Panc1 (cell line): ENCODE results near the gene ACOT2. TPM values are rescaled to one million over a fixed set of nuclear protein-coding genes. Genes with fewer than 3 reads are reported as not detected.
"Not testable (repeated sequence)": the region's sequence is repeated elsewhere in the genome, so short reads cannot be mapped to it uniquely, and the experiment has no call there.

Experiments used
- ATAC-seq: fragments of 200-7000 bp; cut with Tn5 transposase; 2 replicates; pipeline ENCODE4 v1.9.1; 2020; ENCODE audit warnings: mild to moderate bottlenecking, moderate library complexity
- BruUV-seq: library from RNA; stranded (reverse); fragments of 400-500 nt; replicated peaks from 2 replicates; lab custom pipeline; 2021; lab: Mats Ljungman, UMichigan
- CTCF ChIA-PET: fragments of 300-600 bp; sonication (Branson Sonifier 250); formaldehyde crosslinking; loops from one replicate; lab custom pipeline; 2022; ENCODE audit warnings: antibody characterized with exemption; lab: Charles Lee
- POLR2A ChIA-PET: fragments of 300-600 bp; sonication (Branson Sonifier 250); formaldehyde crosslinking; loops from one replicate; lab custom pipeline; 2022; ENCODE audit warnings: antibody characterized with exemption; lab: Charles Lee
- DNase-seq: peaks from one replicate; pipeline ENCODE4 v3.0.0-alpha.2; 2010; ENCODE audit warnings: low read depth, low spot score
- H3K27ac ChIP-seq: 2 replicates; pipeline ENCODE4 v1.5.1; 2011; ENCODE audit warnings: mild to moderate bottlenecking, low read length, inconsistent platforms
- H3K27me3 ChIP-seq: fragments of 200-500 bp; sonication (Bioruptor generic); 2 replicates; pipeline ENCODE4 v1.6.0; 2014; ENCODE audit warnings: low read length, inconsistent platforms; ENCODE audit not compliant: control insufficient read depth, insufficient read depth
- H3K36me3 ChIP-seq: fragments of 200-500 bp; sonication (Bioruptor generic); 2 replicates; pipeline ENCODE4 v1.5.1; 2014; ENCODE audit warnings: inconsistent platforms, mild to moderate bottlenecking, low read length, moderate library complexity; ENCODE audit not compliant: control insufficient read depth, insufficient read depth
- H3K4me1 ChIP-seq: 2 replicates; pipeline ENCODE4 v1.5.1; 2011; ENCODE audit warnings: inconsistent platforms, mild to moderate bottlenecking, low read length, moderate library complexity; ENCODE audit not compliant: control insufficient read depth, insufficient read depth
- H3K4me3 ChIP-seq, 2 experiments: 2 replicates each; pipeline ENCODE4 v1.5.1; 2011 to 2012; ENCODE audit warnings: low read depth in 2 of 2, low read length in 2 of 2, mild to moderate bottlenecking in 2 of 2, inconsistent platforms in 1 of 2, moderate library complexity in 1 of 2
- H3K9me3 ChIP-seq: fragments of 200-500 bp; sonication (Bioruptor generic); 2 replicates; pipeline ENCODE4 v1.5.1; 2014; ENCODE audit warnings: low read depth, mild to moderate bottlenecking, inconsistent platforms, low read length, moderate library complexity; ENCODE audit not compliant: control insufficient read depth, insufficient read depth
- POLR2AphosphoS5 ChIP-seq: IDR thresholded peaks from 2 replicates; pipeline ENCODE4 v1.6.1; 2012; ENCODE audit warnings: mild to moderate bottlenecking, low read depth, low read length, moderate library complexity
- SIN3A ChIP-seq: IDR thresholded peaks from 2 replicates; pipeline ENCODE4 v1.6.1; 2012; ENCODE audit warnings: low read depth, mild to moderate bottlenecking, low read length, moderate library complexity, borderline replicate concordance; ENCODE audit not compliant: insufficient read depth
- TCF7L2 ChIP-seq: IDR thresholded peaks from 2 replicates; pipeline ENCODE4 v1.6.1; 2011; ENCODE audit warnings: mild to moderate bottlenecking, low read depth, low read length, inconsistent platforms
- in situ Hi-C: cut with HindIII; loops from 2 replicates; pipeline ENCODE4 v1.10.0; 2016; ENCODE audit warnings: low sequenced_read_pairs, low pct_unique_long_range_greater_than_20kb
- intact Hi-C: fragments of 100-400 bp; cut with micrococcal nuclease; formaldehyde crosslinking; loops from one replicate; pipeline ENCODE4 v1.10.0; 2022; ENCODE audit not compliant: unreplicated experiment
- total RNA-seq: library from RNA; stranded (reverse); gene quantifications from one replicate; pipeline ENCODE4 v1.2.1, GENCODE V29; 2021; ENCODE audit not compliant: unreplicated experiment
- TF ChIP-seq, protein P1 (sequence below): fragments of 450-650 bp; IDR thresholded peaks from 2 replicates; pipeline ENCODE4 v1.5.1; 2017; ENCODE audit warnings: mild to moderate bottlenecking
- TF ChIP-seq, protein P2 (sequence below), 2 experiments: IDR thresholded peaks; 2 replicates each; pipeline ENCODE4 v1.6.1; 2011 to 2012; ENCODE audit warnings: low read depth in 2 of 2, control low read depth in 1 of 2, low read length in 1 of 2, mild to moderate bottlenecking in 1 of 2, moderate library complexity in 1 of 2; ENCODE audit not compliant: insufficient read depth in 1 of 2

The ACOT2 gene
- total RNA-seq, 1 experiment from 2014 or later: 24.9 TPM

DNA sequence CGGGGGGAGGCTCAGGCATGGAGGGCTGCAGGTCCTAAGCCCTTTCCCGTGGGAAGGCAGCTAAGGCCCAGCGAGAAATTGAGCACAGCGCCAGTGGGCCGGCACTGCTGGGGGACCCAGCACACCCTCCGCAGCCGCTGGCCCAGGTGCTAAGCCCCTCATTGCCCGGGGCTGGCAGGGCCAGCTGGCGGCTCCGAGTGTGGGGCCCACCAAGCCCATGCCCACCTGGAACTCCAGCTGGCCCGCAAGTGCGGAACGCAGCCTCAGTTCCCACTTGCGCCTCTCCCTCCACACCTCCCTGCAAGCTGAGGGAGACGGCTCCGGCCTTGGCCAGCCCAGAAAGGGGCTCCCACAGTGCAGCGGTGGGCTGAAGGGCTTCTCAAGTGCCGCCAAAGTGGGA, 2.6 kb upstream of the ACOT2 start:
- CTCF ChIA-PET, H3K9me3 ChIP-seq, ATAC-seq, POLR2A ChIA-PET, H3K4me1 ChIP-seq, H3K27me3 ChIP-seq, H3K36me3 ChIP-seq, H3K4me3 ChIP-seq, BruUV-seq, intact Hi-C loops, DNase-seq, H3K27ac ChIP-seq, in situ Hi-C loops: not testable (repeated sequence)

DNA sequence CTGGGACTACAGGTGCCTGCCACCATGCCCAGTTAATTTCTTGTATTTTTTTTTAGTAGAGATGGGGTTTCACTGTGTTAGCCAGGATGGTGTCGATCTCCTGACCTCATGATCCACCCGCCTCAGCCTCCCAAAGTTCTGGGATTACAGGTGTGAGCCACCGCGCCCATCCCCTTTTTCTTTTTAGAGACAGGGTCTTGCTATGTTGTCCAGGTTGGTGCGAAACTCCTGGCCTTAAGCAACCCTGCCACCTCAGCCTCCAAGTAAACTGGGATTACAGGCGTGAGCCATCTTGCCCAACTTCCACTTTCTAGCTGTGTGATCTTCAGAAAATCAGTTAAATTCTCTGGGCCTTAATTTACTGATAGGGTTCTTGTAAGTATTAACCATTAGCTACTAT, 2.1 kb upstream of the ACOT2 start:
- H3K27me3 ChIP-seq, CTCF ChIA-PET, in situ Hi-C loops, BruUV-seq, H3K4me3 ChIP-seq, H3K4me1 ChIP-seq, H3K27ac ChIP-seq, intact Hi-C loops, ATAC-seq, H3K36me3 ChIP-seq, H3K9me3 ChIP-seq, DNase-seq: not testable (repeated sequence)
- POLR2A ChIA-PET: interaction anchor here (0.6 kb wide), 1 partner anchor 664 kb away, joined by 3 read pairs; no protein-coding TSS in a partner anchor

DNA sequence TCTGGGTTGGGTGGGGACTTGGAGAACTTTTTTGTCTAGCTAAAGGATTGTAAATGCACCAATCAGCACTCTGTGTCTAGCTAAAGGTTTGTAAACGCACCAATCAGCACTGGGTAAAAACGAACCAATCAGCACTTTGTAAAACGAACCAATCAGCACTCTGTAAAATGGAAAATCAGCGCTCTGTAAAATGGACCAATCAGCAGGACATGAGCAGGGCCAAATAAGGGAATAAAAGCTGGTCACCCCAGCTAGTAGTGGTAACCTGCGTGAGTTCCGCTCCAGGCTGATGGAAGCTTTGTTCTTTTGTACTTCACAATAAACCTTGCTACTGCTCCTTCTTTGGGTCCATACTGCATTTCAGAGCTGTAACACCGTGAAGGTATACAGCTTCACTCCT, 1.7 kb upstream of the ACOT2 start:
- in situ Hi-C loops: no loop called here
- BruUV-seq: no TSS peak
- Histone ChIP-seq H3K4me1 (peaks cover 4% of the 10 kb centered on the region; the same call in 1 of the 2 replicates), H3K27me3 (no peaks in the 10 kb centered on the region), H3K9me3 (no peaks in the 10 kb centered on the region), H3K4me3 (no peak overlapping the region), H3K27ac (peak overlapping the region; percentile 88; the same call in 1 of the 2 replicates), H3K36me3 (no peaks in the 10 kb centered on the region)
- TF ChIP-seq SIN3A: no peak
- TF ChIP-seq, protein P1, sequence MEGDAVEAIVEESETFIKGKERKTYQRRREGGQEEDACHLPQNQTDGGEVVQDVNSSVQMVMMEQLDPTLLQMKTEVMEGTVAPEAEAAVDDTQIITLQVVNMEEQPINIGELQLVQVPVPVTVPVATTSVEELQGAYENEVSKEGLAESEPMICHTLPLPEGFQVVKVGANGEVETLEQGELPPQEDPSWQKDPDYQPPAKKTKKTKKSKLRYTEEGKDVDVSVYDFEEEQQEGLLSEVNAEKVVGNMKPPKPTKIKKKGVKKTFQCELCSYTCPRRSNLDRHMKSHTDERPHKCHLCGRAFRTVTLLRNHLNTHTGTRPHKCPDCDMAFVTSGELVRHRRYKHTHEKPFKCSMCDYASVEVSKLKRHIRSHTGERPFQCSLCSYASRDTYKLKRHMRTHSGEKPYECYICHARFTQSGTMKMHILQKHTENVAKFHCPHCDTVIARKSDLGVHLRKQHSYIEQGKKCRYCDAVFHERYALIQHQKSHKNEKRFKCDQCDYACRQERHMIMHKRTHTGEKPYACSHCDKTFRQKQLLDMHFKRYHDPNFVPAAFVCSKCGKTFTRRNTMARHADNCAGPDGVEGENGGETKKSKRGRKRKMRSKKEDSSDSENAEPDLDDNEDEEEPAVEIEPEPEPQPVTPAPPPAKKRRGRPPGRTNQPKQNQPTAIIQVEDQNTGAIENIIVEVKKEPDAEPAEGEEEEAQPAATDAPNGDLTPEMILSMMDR: no peak
- TF ChIP-seq, protein P2, sequence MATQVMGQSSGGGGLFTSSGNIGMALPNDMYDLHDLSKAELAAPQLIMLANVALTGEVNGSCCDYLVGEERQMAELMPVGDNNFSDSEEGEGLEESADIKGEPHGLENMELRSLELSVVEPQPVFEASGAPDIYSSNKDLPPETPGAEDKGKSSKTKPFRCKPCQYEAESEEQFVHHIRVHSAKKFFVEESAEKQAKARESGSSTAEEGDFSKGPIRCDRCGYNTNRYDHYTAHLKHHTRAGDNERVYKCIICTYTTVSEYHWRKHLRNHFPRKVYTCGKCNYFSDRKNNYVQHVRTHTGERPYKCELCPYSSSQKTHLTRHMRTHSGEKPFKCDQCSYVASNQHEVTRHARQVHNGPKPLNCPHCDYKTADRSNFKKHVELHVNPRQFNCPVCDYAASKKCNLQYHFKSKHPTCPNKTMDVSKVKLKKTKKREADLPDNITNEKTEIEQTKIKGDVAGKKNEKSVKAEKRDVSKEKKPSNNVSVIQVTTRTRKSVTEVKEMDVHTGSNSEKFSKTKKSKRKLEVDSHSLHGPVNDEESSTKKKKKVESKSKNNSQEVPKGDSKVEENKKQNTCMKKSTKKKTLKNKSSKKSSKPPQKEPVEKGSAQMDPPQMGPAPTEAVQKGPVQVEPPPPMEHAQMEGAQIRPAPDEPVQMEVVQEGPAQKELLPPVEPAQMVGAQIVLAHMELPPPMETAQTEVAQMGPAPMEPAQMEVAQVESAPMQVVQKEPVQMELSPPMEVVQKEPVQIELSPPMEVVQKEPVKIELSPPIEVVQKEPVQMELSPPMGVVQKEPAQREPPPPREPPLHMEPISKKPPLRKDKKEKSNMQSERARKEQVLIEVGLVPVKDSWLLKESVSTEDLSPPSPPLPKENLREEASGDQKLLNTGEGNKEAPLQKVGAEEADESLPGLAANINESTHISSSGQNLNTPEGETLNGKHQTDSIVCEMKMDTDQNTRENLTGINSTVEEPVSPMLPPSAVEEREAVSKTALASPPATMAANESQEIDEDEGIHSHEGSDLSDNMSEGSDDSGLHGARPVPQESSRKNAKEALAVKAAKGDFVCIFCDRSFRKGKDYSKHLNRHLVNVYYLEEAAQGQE (IDR thresholded peaks at IDR 0.05; ENCODE audit: insufficient read depth in 1 of 2, low read depth in 2 of 2, low read length in 1 of 2): no peak
- no peak for TF ChIP-seq TCF7L2
- TF ChIP-seq POLR2AphosphoS5: no peak
- DNase-seq: no peak
- no peak for ATAC-seq
- CTCF ChIA-PET: no interaction called here
- intact Hi-C loops: no loop called here
- POLR2A ChIA-PET: interaction anchor here (0.6 kb wide), 1 partner anchor 664 kb away, joined by 3 read pairs; no protein-coding TSS in a partner anchor
